K562 (cell line): ENCODE data around the gene RABGAP1. TPM values are rescaled to one million over a fixed set of nuclear protein-coding genes. Genes with fewer than 3 reads are reported as not detected.

ENCODE experiments used
- ARHGAP35 ChIP-seq: fragments of 450-650 bp; IDR thresholded peaks from 2 replicates; pipeline ENCODE4 v1.6.1; 2018; ENCODE audit not compliant: partially characterized antibody
- ARID3B ChIP-seq: fragments of 250-450 bp; sonication (Bioruptor Pico); IDR thresholded peaks from 2 replicates; pipeline ENCODE4 v1.4.0; 2020; ENCODE audit warnings: borderline replicate concordance
- ATF1 ChIP-seq, 2 experiments: fragments of 450-650 bp in 1 of 2; IDR thresholded peaks; 2 replicates each; pipeline ENCODE4 v1.6.1; 2016; ENCODE audit warnings: missing compliant biosample characterization in 1 of 2, missing genetic modification characterization in 1 of 2
- DIDO1 ChIP-seq: fragments of 450-650 bp; IDR thresholded peaks from 2 replicates; pipeline ENCODE4 v1.6.1; 2016; ENCODE audit warnings: low read depth, missing biosample characterization, missing genetic modification characterization
- FOXJ2 ChIP-seq: fragments of 200-800 bp; sonication (Bioruptor generic); IDR thresholded peaks from 2 replicates; pipeline ENCODE4 v1.6.1; 2016; ENCODE audit warnings: missing genetic modification characterization, missing compliant biosample characterization
- HOMEZ ChIP-seq: fragments of 250-450 bp; sonication (Bioruptor Pico); IDR thresholded peaks from 2 replicates; pipeline ENCODE4 v1.4.0; 2020; ENCODE audit warnings: mild to moderate bottlenecking, moderate library complexity
- IRF9 ChIP-seq: fragments of 450-650 bp; IDR thresholded peaks from 2 replicates; pipeline ENCODE4 v1.6.1; 2016; ENCODE audit warnings: missing biosample characterization, missing genetic modification characterization
- MCM7 ChIP-seq, 2 experiments: fragments of 450-650 bp; IDR thresholded peaks; 2 replicates each; pipeline ENCODE4 v1.6.1; 2016 to 2018
- MEIS2 ChIP-seq: fragments of 450-650 bp; IDR thresholded peaks from 2 replicates; pipeline ENCODE4 v1.6.1; 2014; ENCODE audit warnings: mild to moderate bottlenecking; ENCODE audit not compliant: partially characterized antibody
- MTA3 ChIP-seq: fragments of 450-650 bp; formaldehyde crosslinking; IDR thresholded peaks from 2 replicates; pipeline ENCODE4 v1.6.1; 2017; ENCODE audit warnings: mild to moderate bottlenecking, borderline replicate concordance
- PCBP1 ChIP-seq: fragments of 200-400 bp; formaldehyde crosslinking; IDR thresholded peaks from 2 replicates; pipeline ENCODE4 v1.6.1; 2018; ENCODE audit warnings: mild to moderate bottlenecking, low read depth, low read length; ENCODE audit not compliant: poor library complexity, severe bottlenecking
- SMAD4 ChIP-seq: fragments of 250-450 bp; sonication (Bioruptor Pico); conservative IDR thresholded peaks from 2 replicates; pipeline ENCODE4 v1.8.0; 2021; ENCODE audit warnings: inconsistent platforms, mild to moderate bottlenecking, moderate library complexity
- SMARCA4 ChIP-seq: fragments of 450-650 bp; IDR thresholded peaks from 2 replicates; pipeline ENCODE4 v1.6.1; 2016
- SMARCE1 ChIP-seq: fragments of 450-650 bp; IDR thresholded peaks from 2 replicates; pipeline ENCODE4 v1.7.1; 2016; ENCODE audit warnings: mild to moderate bottlenecking
- SPI1 ChIP-seq: IDR thresholded peaks from 2 replicates; pipeline ENCODE4 v1.6.1; 2011; ENCODE audit warnings: low read depth, low read length, control low read depth, borderline replicate concordance
- TAF7 ChIP-seq: fragments of 450-650 bp; IDR thresholded peaks from 2 replicates; pipeline ENCODE4 v1.6.1; 2016; ENCODE audit warnings: missing genetic modification characterization, missing compliant biosample characterization
- TBL1XR1 ChIP-seq, 2 experiments: IDR thresholded peaks; 2 replicates each; pipeline ENCODE4 v1.6.1; 2012; ENCODE audit warnings: improper control_type of control experiment in 2 of 2, low read length in 2 of 2, mild to moderate bottlenecking in 1 of 2
- TCF7L2 ChIP-seq: fragments of 150-350 bp; IDR thresholded peaks from 2 replicates; pipeline ENCODE4 v1.6.1; 2016; ENCODE audit warnings: low read depth, mild to moderate bottlenecking, low read length, moderate library complexity
- TRIM28 ChIP-seq: fragments of 450-650 bp; IDR thresholded peaks from 2 replicates; pipeline ENCODE4 v1.6.1; 2017
- ZC3H11A ChIP-seq: IDR thresholded peaks from 2 replicates; pipeline ENCODE4 v1.6.1; 2012; ENCODE audit warnings: low read depth, low read length, improper control_type of control experiment
- ZNF23 ChIP-seq: fragments of 250-450 bp; sonication (Bioruptor Pico); IDR thresholded peaks from 2 replicates; pipeline ENCODE4 v1.4.0; 2020; ENCODE audit warnings: mild to moderate bottlenecking
- ZNF311 ChIP-seq: fragments of 250-450 bp; sonication (Bioruptor Pico); IDR thresholded peaks from 2 replicates; pipeline ENCODE4 v1.4.0; 2020; ENCODE audit warnings: mild to moderate bottlenecking, moderate library complexity
- ZNF444 ChIP-seq: fragments of 250-450 bp; sonication (Bioruptor Pico); IDR thresholded peaks from 2 replicates; pipeline ENCODE4 v1.4.0; 2020; ENCODE audit warnings: mild to moderate bottlenecking, moderate library complexity
- ZNF512 ChIP-seq: IDR thresholded peaks from 2 replicates; pipeline ENCODE4 v1.6.1; 2016; ENCODE audit warnings: missing genetic modification characterization, missing compliant biosample characterization
- ZNF75A ChIP-seq: fragments of 450-650 bp; formaldehyde crosslinking; IDR thresholded peaks from 2 replicates; pipeline ENCODE4 v1.4.0; 2020; ENCODE audit warnings: mild to moderate bottlenecking
- polyA plus RNA-seq, 8 experiments: library from polyadenylated mRNA; depleted of rRNA in 4 of 8; stranded (reverse) in 5 of 8; unstranded in 3 of 8; fragments of >200 nt; fragmentation: Nextera tagmentation in 2 of 8; fragmentation: Illumina TruSeq in 1 of 8; extraction: Ambion mirVana in 2 of 8; extraction: Trizol in 1 of 8; gene quantifications; 2 replicates each; pipeline versions ENCODE4 v1.2.1 to v1.2.3, GENCODE V29; 2011 to 2014; ENCODE audit warnings: inconsistent platforms in 1 of 8, missing spikeins in 1 of 8
- total RNA-seq, 7 experiments: library from RNA; depleted of rRNA in 6 of 7; stranded (reverse); fragments of >200 nt in 6 of 7; fragmentation: Illumina TruSeq in 2 of 7; extraction: Trizol in 2 of 7; gene quantifications; 2 replicates each; pipeline versions ENCODE4 v1.2.1 to v1.2.3, GENCODE V29; 2011 to 2021; ENCODE audit warnings: low replicate concordance in 1 of 7

The RABGAP1 gene
- total and polyA plus RNA-seq, 9 of the 15 experiments (the other 6 are each of a cell fraction or from before 2014, with no cell fraction given), result 1.5 to 22.7 (median 13.1) TPM

- TF ChIP-seq HOMEZ (CRISPR knock-in tag), result no peak
- no peak for TF ChIP-seq ZNF512 (tag)
- no peak for TF ChIP-seq TBL1XR1 (IDR thresholded peaks at IDR 0.05; ENCODE audit: low read length in 2 of 2)
- TF ChIP-seq SMARCE1, result no peak
- peak; percentile 61 for TF ChIP-seq SMAD4
- TF ChIP-seq IRF9 (tag), result no peak
- TF ChIP-seq SMARCA4, result 0 out of 2 replicates have a peak, but pooled peaks have one; percentile 11
- no peak for TF ChIP-seq ZNF75A
- no peak for TF ChIP-seq TRIM28
- TF ChIP-seq ZNF444 (CRISPR knock-in tag), result peak; percentile 52; the same call in 1 of the 2 replicates
- no peak for TF ChIP-seq ZNF311
- no peak for TF ChIP-seq MCM7 (IDR thresholded peaks at IDR 0.05)
- TF ChIP-seq ARHGAP35, result no peak
- TF ChIP-seq MTA3, result no peak
- peak; percentile 82 for TF ChIP-seq PCBP1
- no peak for TF ChIP-seq ZC3H11A
- TF ChIP-seq FOXJ2 (tag), result peak; percentile 58; the same call in 1 of the 2 replicates
- no peak for TF ChIP-seq DIDO1
- TF ChIP-seq ZNF23 (CRISPR knock-in tag), result no peak
- peak; percentile 45; the same call in 1 of the 2 replicates for TF ChIP-seq TAF7
- no peak for TF ChIP-seq ARID3B (CRISPR knock-in tag)
- 0 out of 2 replicates have a peak, but pooled peaks have one; percentile 25 for TF ChIP-seq SPI1
- peak; percentile 81 for TF ChIP-seq MEIS2
- TF ChIP-seq ATF1 (CRISPR knock-in tag; IDR thresholded peaks at IDR 0.05), result no peak; the same call in 1 of the 2 replicates
- TF ChIP-seq ATF1 (tag; IDR thresholded peaks at IDR 0.05), result 0 out of 2 replicates have a peak, but pooled peaks have one; percentile 53
- TF ChIP-seq TCF7L2, result no peak
Measured at GRCh38 chr9:122940749-122941581, at the start of gene RABGAP1 (continued).
